Stimulated activated CD4-positive, alpha-beta T cell treated with anti-CD3 and anti-CD28 coated beads, Interleukin-15, amount 100 ng/mL, for 24 hours (primary cell): ENCODE measurements around the gene RENBP.

ENCODE experiments used
- DNase-seq: peaks from one replicate; pipeline ENCODE4 v3.0.0-alpha.2; 2020

RENBP gene

GRCh38 chrX:153944140-153944799 lies at the start of gene RENBP:
TSS of gene RENBP (minus strand) at chrX:153944643. CDS start at chrX:153944610, 33 bp downstream.
- DNase-seq = peak; percentile 66

DNA sequence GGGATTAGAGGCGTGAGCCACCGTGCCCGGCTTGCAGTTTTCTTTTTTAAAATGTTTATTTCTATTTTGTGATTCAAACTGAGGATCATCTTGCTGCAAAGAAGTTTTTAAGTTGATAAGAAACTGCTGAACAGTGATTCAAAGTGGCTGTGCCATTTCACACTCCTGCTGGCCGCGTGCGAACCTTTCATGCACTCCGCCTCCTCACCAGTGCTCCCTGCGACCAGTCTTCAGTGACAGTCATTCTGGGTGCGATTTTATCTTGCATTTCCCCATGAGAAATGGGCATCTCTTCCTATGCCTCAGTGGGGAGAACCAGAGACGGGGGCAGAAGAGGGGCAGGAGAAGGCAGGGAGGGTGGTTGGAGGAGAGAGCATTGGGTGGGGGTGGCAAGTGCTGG lies 49.5 kb upstream of the RENBP start:
- DNase-seq = no peak

- no peak for DNase-seq
Observed at GRCh38 chrX:153993079-153993478, 48.6 kb upstream of the RENBP start.

GRCh38 chrX:153992180-153992579 lies 47.7 kb upstream of the RENBP start:
- no peak for DNase-seq

DNA sequence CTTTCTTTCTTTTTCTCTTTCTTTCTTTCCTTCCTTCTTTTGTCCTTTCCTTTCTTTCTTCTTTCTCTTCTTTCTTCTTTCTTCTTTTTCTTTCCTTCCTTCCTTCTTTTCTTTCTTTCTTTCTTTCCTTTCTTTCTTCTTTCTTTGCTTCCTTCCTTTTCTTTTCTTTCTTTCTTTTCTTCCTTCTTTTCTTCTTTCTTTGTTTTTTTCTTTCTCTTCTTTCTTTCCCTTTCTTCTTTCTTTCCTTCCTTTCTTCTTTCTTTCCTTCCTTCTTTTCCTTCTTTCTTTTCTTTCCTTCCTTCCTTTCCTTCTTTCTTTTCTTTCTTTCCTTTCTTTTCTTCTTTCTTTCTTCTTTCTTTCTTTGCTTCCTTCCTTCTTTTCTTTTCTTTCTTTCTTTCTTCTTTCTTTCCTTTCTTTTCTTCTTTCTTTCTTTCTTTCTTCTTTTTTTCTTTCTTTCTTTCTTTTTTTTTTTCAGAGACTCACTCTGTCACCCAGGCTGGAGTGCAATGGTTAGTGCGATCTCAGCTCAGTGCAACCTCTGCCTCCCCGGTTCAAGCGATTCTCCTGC lies 46.7 kb upstream of the RENBP start:
- DNase-seq = no peak

DNA sequence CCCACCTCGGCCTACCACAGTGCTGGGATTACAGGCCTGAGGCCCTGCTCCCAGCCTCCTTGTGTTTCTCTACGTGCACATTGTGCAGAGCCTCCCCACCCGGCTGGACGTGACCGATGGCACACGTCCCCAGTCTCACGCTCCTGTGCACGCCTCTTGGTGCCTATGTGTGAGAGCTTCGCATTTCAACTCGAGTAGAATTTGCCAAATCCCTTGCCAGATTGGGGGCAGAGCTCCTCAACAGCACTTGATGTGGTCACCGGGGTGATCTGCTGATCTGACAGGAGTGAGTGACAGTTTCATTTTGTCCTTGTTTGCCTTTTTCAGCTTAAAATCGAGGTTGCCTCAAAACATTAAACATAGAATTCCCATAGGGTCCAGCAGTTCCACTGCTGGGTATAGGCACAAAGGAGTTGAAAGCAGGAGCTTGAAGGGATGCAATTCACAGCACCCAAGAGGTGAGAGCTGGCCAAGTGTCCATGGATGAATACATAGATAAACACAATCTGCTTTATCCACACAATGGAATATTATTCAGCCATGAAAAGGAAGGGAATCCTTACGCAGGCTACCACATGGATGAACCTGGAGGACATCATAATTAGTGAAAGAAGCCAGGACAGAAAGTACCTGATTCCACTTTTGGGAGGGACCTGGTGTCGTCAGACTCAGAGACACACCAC lies 45.7 kb upstream of the RENBP start:
- no peak for DNase-seq

- DNase-seq = no peak
Observed at GRCh38 chrX:153988493-153988892, 44.0 kb upstream of the RENBP start.

DNA sequence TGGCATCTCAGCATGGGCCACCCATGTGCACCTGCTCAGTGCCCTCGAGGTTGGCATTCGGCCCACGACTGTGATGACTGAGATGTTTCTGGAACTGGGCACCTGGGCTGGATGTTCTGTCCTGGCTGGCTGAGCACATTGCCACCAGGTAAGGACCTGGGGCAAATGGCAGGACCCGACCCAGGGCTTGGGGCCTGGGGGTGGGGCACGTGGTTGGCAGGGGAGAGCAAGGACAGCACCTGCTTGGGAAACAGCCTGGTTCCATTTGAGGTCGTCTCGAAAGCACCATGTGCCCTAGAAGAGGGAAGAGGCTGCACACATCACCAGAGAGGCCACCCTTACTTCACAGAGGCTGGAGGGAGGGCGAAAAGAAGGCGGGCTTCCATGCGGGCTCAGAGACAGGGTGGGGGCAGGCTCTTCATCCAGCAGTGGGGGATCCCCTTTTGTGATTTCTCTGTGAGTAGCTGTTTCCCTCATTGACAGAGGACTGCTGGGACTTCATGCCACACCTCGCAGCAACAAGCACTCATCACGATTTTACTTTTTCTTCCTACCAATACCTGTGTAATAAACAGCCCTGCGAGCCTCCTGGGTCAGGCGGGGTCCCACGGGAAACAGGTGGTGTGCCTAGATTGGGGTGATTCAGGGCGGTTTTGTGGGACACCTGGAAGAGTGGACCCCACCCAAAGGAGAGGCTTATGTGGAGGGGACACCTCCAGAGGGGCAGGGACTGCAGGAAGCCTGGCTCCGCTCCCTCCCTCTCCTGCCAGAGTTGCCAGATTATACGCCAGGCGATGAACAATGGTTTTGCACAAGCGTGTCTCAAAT lies 40.1 kb upstream of the RENBP start:
- DNase-seq = peak; percentile 68

DNA sequence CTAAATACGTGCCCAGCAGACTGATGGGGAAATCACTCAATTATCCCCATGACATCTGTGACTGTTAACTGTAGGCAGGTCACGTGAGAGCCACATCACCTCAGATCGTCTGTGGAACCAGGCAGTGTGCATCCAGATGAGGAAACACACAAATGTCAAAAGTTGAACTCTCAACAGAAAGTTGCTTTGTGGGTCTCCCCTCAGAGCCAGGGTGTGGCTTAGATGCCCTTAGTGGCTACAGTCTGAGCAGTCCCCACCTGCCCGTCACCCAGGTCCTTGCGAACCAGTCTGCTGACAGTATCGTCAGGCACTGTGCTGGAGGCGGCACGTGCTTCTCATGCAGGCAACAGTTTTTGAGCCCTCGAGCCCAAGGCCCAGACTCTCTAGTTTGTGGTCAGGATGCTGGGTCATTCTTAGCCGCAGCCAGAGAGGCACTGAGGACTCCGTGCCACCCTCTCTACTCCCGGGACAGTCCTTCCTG lies 38.9 kb upstream of the RENBP start:
- peak; percentile 24 for DNase-seq

GRCh38 chrX:153981771-153982533 lies 37.5 kb upstream of the RENBP start:
- DNase-seq = peak; percentile 82

- DNase-seq = no peak
Observed at GRCh38 chrX:153981231-153981630, 36.8 kb upstream of the RENBP start.

- peak; percentile 36 for DNase-seq
Observed at GRCh38 chrX:153980394-153980793, 36.0 kb upstream of the RENBP start.

GRCh38 chrX:153974726-153975286 lies 30.4 kb upstream of the RENBP start:
- DNase-seq = no peak

GRCh38 chrX:153974003-153974725 lies 29.7 kb upstream of the RENBP start:
- peak; percentile 23 for DNase-seq

DNA sequence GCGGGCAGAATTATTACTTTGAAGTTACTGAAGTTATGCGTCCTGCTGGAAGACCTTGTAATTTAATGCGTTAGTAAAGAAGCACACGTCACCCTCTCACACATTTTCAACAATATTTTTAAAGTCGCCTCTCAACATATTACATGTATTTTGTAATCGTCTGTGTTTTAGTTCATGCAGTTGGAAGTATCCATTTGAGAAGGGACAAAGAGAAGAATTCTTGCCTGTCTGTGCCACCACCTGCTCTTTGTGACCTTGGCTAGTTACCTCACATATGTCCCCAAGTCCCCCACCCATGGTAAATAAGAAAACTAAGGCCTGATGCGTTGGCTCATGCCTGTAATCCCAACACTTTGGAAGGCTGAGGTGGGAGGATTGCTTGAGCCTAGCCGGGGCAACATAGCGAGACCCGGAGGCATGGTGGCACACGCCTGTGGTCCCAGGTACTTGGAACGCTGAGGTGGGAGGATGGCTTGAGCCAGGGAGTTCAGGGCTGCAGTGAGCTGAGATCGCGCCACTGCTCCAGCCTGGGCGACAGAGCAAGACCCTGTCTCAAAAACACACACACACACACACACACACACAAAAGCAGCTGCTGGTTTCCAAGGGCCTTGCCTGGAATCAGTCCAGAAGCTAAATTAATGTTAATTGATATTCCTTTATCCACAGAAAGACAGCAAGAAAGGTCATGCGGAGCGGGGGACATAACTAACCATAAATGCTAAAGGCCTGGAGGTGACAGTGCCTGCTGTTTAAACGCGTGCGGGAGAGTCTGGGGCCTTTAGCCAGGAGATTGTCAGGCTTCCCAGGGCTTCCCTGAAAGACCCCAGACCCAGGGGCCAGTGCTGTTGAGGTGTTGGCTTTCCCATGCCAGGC lies 28.9 kb upstream of the RENBP start:
- DNase-seq = peak; percentile 16

DNA sequence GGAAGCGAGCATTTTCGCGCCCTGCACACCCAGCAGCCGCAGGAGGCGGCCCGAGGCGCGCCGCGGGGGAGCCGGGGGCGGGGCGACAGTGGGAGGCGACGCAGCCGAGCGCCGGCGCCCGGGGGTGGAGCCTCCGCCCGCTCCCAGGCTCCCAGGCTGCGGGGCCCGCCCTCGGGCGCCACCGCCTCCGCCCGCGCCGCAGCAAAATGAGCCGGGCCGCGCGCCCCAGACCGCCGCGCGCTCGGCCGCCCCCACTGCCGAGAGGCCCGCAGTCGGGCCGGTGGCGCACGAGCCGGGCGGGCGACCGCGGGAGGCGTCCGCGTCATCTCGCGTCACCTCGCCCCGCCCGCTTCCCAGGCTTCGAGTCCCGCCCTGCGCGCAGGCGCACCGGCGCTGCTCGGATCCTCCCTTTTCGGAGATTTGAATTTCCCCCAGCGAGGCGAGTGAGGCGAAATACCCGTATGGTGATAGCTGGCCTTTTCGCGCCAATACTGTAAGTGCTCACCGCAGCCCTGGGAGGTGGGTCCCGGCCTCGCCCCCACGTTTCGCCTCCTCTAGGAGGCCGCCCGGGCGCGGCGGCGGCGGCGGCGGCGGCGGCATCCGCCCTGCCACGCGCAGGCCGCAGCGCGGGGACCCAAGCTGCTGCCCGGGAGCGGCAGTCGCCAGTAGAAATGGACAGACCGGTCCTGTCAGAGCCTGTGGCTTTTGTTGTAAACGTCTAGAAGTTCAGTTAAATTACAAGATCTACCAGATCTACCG lies 28.1 kb upstream of the RENBP start, which contains the start of gene TMEM187:
TSS of gene TMEM187 (plus strand) at position 387 of the 759 bp plus-strand sequence. CDS start 9,309 bp downstream, outside the sequence.
- DNase-seq = peak; percentile 90

DNA sequence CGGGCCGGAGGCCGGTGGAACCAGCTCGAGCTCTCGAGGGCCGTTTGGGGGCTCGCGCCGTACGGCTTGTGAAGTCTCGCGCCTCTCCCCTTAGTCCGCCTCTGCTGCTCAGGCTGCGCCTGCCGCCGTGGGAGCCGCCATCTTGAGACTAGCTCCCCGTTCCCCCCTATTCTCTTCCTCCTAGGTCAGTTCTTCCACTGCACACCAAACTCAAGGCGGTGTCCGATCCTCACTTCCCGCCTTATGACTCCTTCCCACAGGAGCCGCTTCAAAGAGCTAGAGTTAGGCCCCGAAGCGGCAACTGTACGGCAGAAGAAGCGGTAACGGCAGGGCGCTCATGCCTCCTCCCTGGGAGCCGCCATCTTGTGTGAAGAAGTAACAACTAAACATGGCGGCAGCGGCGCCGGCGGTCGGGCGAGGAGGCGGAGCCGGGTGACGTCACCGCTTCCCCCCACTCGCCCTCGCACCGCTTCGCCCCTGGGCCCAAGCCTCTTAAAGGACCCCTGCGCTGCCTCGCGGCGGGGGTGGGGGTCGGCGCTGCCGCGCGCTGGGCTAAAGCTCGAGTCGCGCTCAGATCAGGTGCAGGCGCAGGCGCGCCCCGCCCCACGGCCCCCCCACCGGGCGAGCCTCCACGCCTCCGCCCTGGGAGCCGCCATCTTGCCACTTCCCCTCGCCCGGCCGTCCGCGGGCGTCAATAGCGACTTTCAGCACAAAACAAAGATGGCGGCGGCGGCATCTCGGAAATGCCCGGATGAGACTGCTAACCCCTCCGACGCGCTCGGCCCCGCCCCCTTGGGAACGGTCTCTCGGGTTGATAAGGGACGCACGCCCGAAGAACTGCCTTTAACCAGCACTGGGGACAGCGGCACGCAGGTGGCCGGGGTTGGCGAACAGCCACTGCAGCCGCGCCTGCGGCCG lies 27.3 kb upstream of the RENBP start, which contains the start of gene HCFC1:
TSS of gene HCFC1 (minus strand) at position 369 of the 918 bp plus-strand sequence. CDS start 978 bp downstream, outside the sequence.
- peak; percentile 90 for DNase-seq

GRCh38 chrX:153971124-153971449 lies 26.6 kb upstream of the RENBP start:
- DNase-seq = peak; percentile 90
